HL-60/S4 treated with retinoic acid at 250 ng/mL for 4 days and 3 days (cell line): ENCODE data around the gene FRY.

ENCODE experiments used
- in situ Hi-C: fragments of 300-500 bp; cut with MboI; formaldehyde crosslinking; loops from 2 replicates; pipeline ENCODE4 v1.7.0; 2022; ENCODE audit warnings: low sequenced_read_pairs

The FRY gene

GRCh38 chr13:32254416-32254815 lies 222.8 kb downstream of the FRY start:
- in situ Hi-C loops, result no loop called here

- in situ Hi-C loops, result no loop called here
These were observed 223.5 kb downstream of the FRY start for GRCh38 chr13:32254916-32255723.

- in situ Hi-C loops, result no loop called here
These were observed 224.1 kb downstream of the FRY start for GRCh38 chr13:32255724-32256109.

GRCh38 chr13:32256243-32256642 lies 224.7 kb downstream of the FRY start:
- in situ Hi-C loops, result no loop called here

GRCh38 chr13:32257649-32258048 lies 226.1 kb downstream of the FRY start:
- in situ Hi-C loops, result no loop called here

GRCh38 chr13:32259116-32259515 lies 227.5 kb downstream of the FRY start:
- in situ Hi-C loops, result no loop called here

- in situ Hi-C loops, result no loop called here
These were observed 230.0 kb downstream of the FRY start for GRCh38 chr13:32261567-32261966.

- in situ Hi-C loops, result no loop called here
These were observed 230.6 kb downstream of the FRY start for GRCh38 chr13:32262165-32262564.

GRCh38 chr13:32262619-32263018 lies 231.0 kb downstream of the FRY start:
- in situ Hi-C loops, result no loop called here

GRCh38 chr13:32264407-32264806 lies 232.8 kb downstream of the FRY start:
- in situ Hi-C loops, result no loop called here

GRCh38 chr13:32265726-32266125 lies 234.2 kb downstream of the FRY start:
- in situ Hi-C loops, result no loop called here

GRCh38 chr13:32266130-32266529 lies 234.6 kb downstream of the FRY start:
- in situ Hi-C loops, result no loop called here

GRCh38 chr13:32267836-32268439 lies 236.4 kb downstream of the FRY start:
- in situ Hi-C loops, result no loop called here

GRCh38 chr13:32272021-32272683 lies 240.6 kb downstream of the FRY start:
- in situ Hi-C loops, result no loop called here

- in situ Hi-C loops, result no loop called here
These were observed 246.3 kb downstream of the FRY start for GRCh38 chr13:32277839-32278238.

GRCh38 chr13:32278426-32278825 lies 246.9 kb downstream of the FRY start:
- in situ Hi-C loops, result no loop called here

GRCh38 chr13:32281096-32281495 lies 249.5 kb downstream of the FRY start:
- in situ Hi-C loops, result no loop called here

- in situ Hi-C loops, result no loop called here
These were observed 250.6 kb downstream of the FRY start for GRCh38 chr13:32282096-32282711.

GRCh38 chr13:32284927-32285632 lies 253.5 kb downstream of the FRY start:
- in situ Hi-C loops, result no loop called here

GRCh38 chr13:32285633-32285965 lies 254.0 kb downstream of the FRY start:
- in situ Hi-C loops, result no loop called here

- in situ Hi-C loops, result no loop called here
These were observed 265.6 kb downstream of the FRY start for GRCh38 chr13:32297206-32297605.
